Ishikawa (cell line): Measurements from ENCODE around the gene SCN9A.

Source experiments
- CEBPB ChIP-seq: IDR thresholded peaks from 2 replicates; pipeline ENCODE4 v1.6.1; 2012
- EGR1 ChIP-seq: IDR thresholded peaks from 2 replicates; pipeline ENCODE4 v1.6.1; 2012
- EP300 ChIP-seq: IDR thresholded peaks from 2 replicates; pipeline ENCODE4 v1.6.1; 2012; ENCODE audit warnings: borderline replicate concordance
- MAX ChIP-seq: IDR thresholded peaks from 2 replicates; pipeline ENCODE4 v1.6.1; 2012
- RAD21 ChIP-seq: IDR thresholded peaks from 2 replicates; pipeline ENCODE4 v1.6.1; 2012; ENCODE audit warnings: low read depth
- REST ChIP-seq: IDR thresholded peaks from 2 replicates; pipeline ENCODE4 v1.6.1; 2012; ENCODE audit warnings: low read depth, mild to moderate bottlenecking
- TCF12 ChIP-seq: IDR thresholded peaks from 2 replicates; pipeline ENCODE4 v1.6.1; 2012; ENCODE audit warnings: low read depth
- TEAD4 ChIP-seq: IDR thresholded peaks from 2 replicates; pipeline ENCODE4 v1.6.1; 2012
- USF1 ChIP-seq: IDR thresholded peaks from 2 replicates; pipeline ENCODE4 v1.6.1; 2012
- YY1 ChIP-seq: IDR thresholded peaks from 2 replicates; pipeline ENCODE4 v1.6.1; 2012; ENCODE audit warnings: low read depth
- ZBTB7A ChIP-seq: IDR thresholded peaks from 2 replicates; pipeline ENCODE4 v1.6.1; 2012; ENCODE audit warnings: low read depth

GRCh38 chr2:166344286-166345113 is 31.2 kb downstream of the SCN9A start:
- no peak for TF ChIP-seq TCF12
- TF ChIP-seq TEAD4: no peak
- TF ChIP-seq YY1: no peak
- no peak for TF ChIP-seq CEBPB
- no peak for TF ChIP-seq EP300
- no peak for TF ChIP-seq REST
- no peak for TF ChIP-seq ZBTB7A
- no peak for TF ChIP-seq MAX
- no peak for TF ChIP-seq RAD21
- no peak for TF ChIP-seq EGR1
- no peak for TF ChIP-seq USF1
